Midbrain (tissue), 1 donor: ENCODE measurements around the gene GOLGA6A.
"Not testable (repeated sequence)": the region's sequence is repeated elsewhere in the genome, so short reads cannot be mapped to it uniquely, and the experiment has no call there.

Experiments
- DNase-seq: peaks from one replicate; lab custom pipeline; 2025; lab: John Stamatoyannopoulos, UW

Gene GOLGA6A

GRCh38 chr15:74052271-74053260 is 29.8 kb downstream of the GOLGA6A start:
- DNase-seq: not testable (repeated sequence)

- DNase-seq: no peak
These were observed 31.7 kb downstream of the GOLGA6A start for GRCh38 chr15:74050556-74051234.

- DNase-seq: no peak
These were observed 32.2 kb downstream of the GOLGA6A start for GRCh38 chr15:74050127-74050526.

- DNase-seq: no peak
These were observed 36.1 kb downstream of the GOLGA6A start for GRCh38 chr15:74046275-74046674.

GRCh38 chr15:74045636-74046274 is 36.6 kb downstream of the GOLGA6A start:
- DNase-seq: no peak

GRCh38 chr15:74045184-74045583 is 37.2 kb downstream of the GOLGA6A start:
- no peak for DNase-seq

GRCh38 chr15:74044267-74045110 is 37.9 kb downstream of the GOLGA6A start:
- no peak for DNase-seq

- DNase-seq: no peak
These were observed 38.7 kb downstream of the GOLGA6A start for GRCh38 chr15:74043425-74044266.

GRCh38 chr15:74042603-74043424 is 39.5 kb downstream of the GOLGA6A start:
- no peak for DNase-seq

- DNase-seq: no peak
These were observed 40.4 kb downstream of the GOLGA6A start for GRCh38 chr15:74041777-74042435.

GRCh38 chr15:74041311-74041756 is 41.0 kb downstream of the GOLGA6A start:
- no peak for DNase-seq

- no peak for DNase-seq
These were observed 42.1 kb downstream of the GOLGA6A start for GRCh38 chr15:74040109-74040850.

- DNase-seq: no peak
These were observed 42.7 kb downstream of the GOLGA6A start for GRCh38 chr15:74039656-74040010.

- DNase-seq: no peak
These were observed 43.4 kb downstream of the GOLGA6A start for GRCh38 chr15:74038707-74039655.

GRCh38 chr15:74037171-74038117 is 44.9 kb downstream of the GOLGA6A start:
- no peak for DNase-seq
